HEK293T (cell line): ENCODE measurements around the gene CGB1.
"Not testable (repeated sequence)": the region's sequence is repeated elsewhere in the genome, so short reads cannot be mapped to it uniquely, and the experiment has no call there.

Experiments
- CTCF ChIA-PET: fragments of 350-600 bp; formaldehyde crosslinking; extraction: SDS; loops from one replicate; lab custom pipeline; 2021; ENCODE audit warnings: antibody characterized with exemption, inconsistent platforms; lab: Yijun Ruan, JAX
- POLR2A ChIA-PET: fragments of 350-600 bp; formaldehyde crosslinking; extraction: SDS; loops from one replicate; lab custom pipeline; 2020; ENCODE audit warnings: antibody characterized with exemption, inconsistent platforms; lab: Yijun Ruan, JAX
- DNase-seq: peaks from one replicate; pipeline ENCODE4 v3.0.0; 2012; ENCODE audit warnings: mixed read lengths; ENCODE audit errors: extremely low spot score
- ARNT ChIP-seq: fragments of 450-650 bp; IDR thresholded peaks from 2 replicates; pipeline ENCODE4 v1.6.1; 2017; ENCODE audit warnings: mild to moderate bottlenecking
- BHLHE40 ChIP-seq: fragments of 450-650 bp; IDR thresholded peaks from 2 replicates; pipeline ENCODE4 v1.6.1; 2016; ENCODE audit warnings: mild to moderate bottlenecking, moderate library complexity, borderline replicate concordance
- CTBP1 ChIP-seq: fragments of 450-650 bp; IDR thresholded peaks from 2 replicates; pipeline ENCODE4 v1.6.1; 2016; ENCODE audit warnings: borderline replicate concordance
- ELF4 ChIP-seq: fragments of 450-650 bp; IDR thresholded peaks from 2 replicates; pipeline ENCODE4 v1.6.1; 2017; ENCODE audit warnings: antibody characterized with exemption
- FOXA1 ChIP-seq: fragments of 450-650 bp; IDR thresholded peaks from 2 replicates; pipeline ENCODE4 v1.6.1; 2016; ENCODE audit warnings: mild to moderate bottlenecking
- FOXK2 ChIP-seq: fragments of 450-650 bp; IDR thresholded peaks from 2 replicates; pipeline ENCODE4 v1.6.1; 2016; ENCODE audit warnings: mild to moderate bottlenecking
- FOXM1 ChIP-seq: fragments of 450-650 bp; IDR thresholded peaks from 2 replicates; pipeline ENCODE4 v1.6.1; 2017; ENCODE audit warnings: mild to moderate bottlenecking, borderline replicate concordance
- HDGF ChIP-seq: fragments of 450-650 bp; IDR thresholded peaks from 2 replicates; pipeline ENCODE4 v1.6.1; 2017; ENCODE audit warnings: antibody characterized with exemption, borderline replicate concordance
- L3MBTL2 ChIP-seq: fragments of 450-650 bp; conservative IDR thresholded peaks from 2 replicates; pipeline ENCODE4 v1.6.1; 2016; ENCODE audit warnings: mild to moderate bottlenecking
- LEF1 ChIP-seq: fragments of 450-650 bp; IDR thresholded peaks from 2 replicates; pipeline ENCODE4 v1.6.1; 2017; ENCODE audit warnings: mild to moderate bottlenecking, borderline replicate concordance
- NFRKB ChIP-seq: fragments of 450-650 bp; IDR thresholded peaks from 2 replicates; pipeline ENCODE4 v1.6.1; 2016; ENCODE audit warnings: mild to moderate bottlenecking, moderate library complexity
- PKNOX1 ChIP-seq: fragments of 450-650 bp; IDR thresholded peaks from 2 replicates; pipeline ENCODE4 v1.6.1; 2016
- SP1 ChIP-seq: fragments of 450-650 bp; IDR thresholded peaks from 2 replicates; pipeline ENCODE4 v1.6.1; 2017
- SUZ12 ChIP-seq: fragments of 450-650 bp; IDR thresholded peaks from 2 replicates; pipeline ENCODE4 v1.6.1; 2016; ENCODE audit warnings: mild to moderate bottlenecking
- TARDBP ChIP-seq: fragments of 450-650 bp; IDR thresholded peaks from 2 replicates; pipeline ENCODE4 v1.6.1; 2016
- ZNF384 ChIP-seq: fragments of 450-650 bp; IDR thresholded peaks from 2 replicates; pipeline ENCODE4 v1.6.1; 2016

The CGB1 gene

GRCh38 chr19:49042177-49042576, 5.5 kb upstream of the CGB1 start:
- DNase-seq = no peak
- CTCF ChIA-PET = no interaction called here
- no peak for TF ChIP-seq SP1
- TF ChIP-seq TARDBP = no peak
- no peak for TF ChIP-seq HDGF
- no peak for TF ChIP-seq FOXK2
- no peak for TF ChIP-seq ELF4
- TF ChIP-seq NFRKB = no peak
- TF ChIP-seq SUZ12 = no peak
- no peak for TF ChIP-seq ARNT
- no peak for TF ChIP-seq FOXM1
- no peak for TF ChIP-seq L3MBTL2
- TF ChIP-seq LEF1 = no peak
- no peak for TF ChIP-seq CTBP1
- no peak for TF ChIP-seq FOXA1
- no peak for TF ChIP-seq PKNOX1
- TF ChIP-seq BHLHE40 = no peak
- no peak for TF ChIP-seq ZNF384
- POLR2A ChIA-PET = no interaction called here

GRCh38 chr19:49039736-49040135, 3.0 kb upstream of the CGB1 start:
- DNase-seq, POLR2A ChIA-PET: not testable (repeated sequence)
- CTCF ChIA-PET = interaction anchor here (0.6 kb wide), 1 partner anchor 639 kb away, joined by 5 read pairs; no protein-coding TSS in a partner anchor

GRCh38 chr19:49038557-49039276, 2.0 kb upstream of the CGB1 start:
- DNase-seq, POLR2A ChIA-PET: not testable (repeated sequence)
- CTCF ChIA-PET = interaction anchor here (1.1 kb wide), 1 partner anchor 18 kb away, joined by 3 read pairs; no protein-coding TSS in a partner anchor

- DNase-seq, POLR2A ChIA-PET: not testable (repeated sequence)
- CTCF ChIA-PET = interaction anchor here (1.1 kb wide), 1 partner anchor 18 kb away, joined by 3 read pairs; no protein-coding TSS in a partner anchor
Measured at GRCh38 chr19:49038111-49038510, 1.4 kb upstream of the CGB1 start.

GRCh38 chr19:49031642-49032301, 4.9 kb downstream of the CGB1 start, which contains the start of gene CGB2:
Gene CGB2 (plus strand): TSS chr19:49031890. CDS start chr19:49032096, 206 bp downstream.
- DNase-seq, POLR2A ChIA-PET: not testable (repeated sequence)
- CTCF ChIA-PET = interaction anchor here (0.6 kb wide), 1 partner anchor 162 kb away, joined by 4 read pairs; no protein-coding TSS in a partner anchor

- CTCF ChIA-PET, POLR2A ChIA-PET, DNase-seq: not testable (repeated sequence)
Measured at GRCh38 chr19:49030323-49030722, 6.4 kb downstream of the CGB1 start.

GRCh38 chr19:49029749-49030148, 6.9 kb downstream of the CGB1 start:
- DNase-seq, POLR2A ChIA-PET, CTCF ChIA-PET: not testable (repeated sequence)

- DNase-seq, CTCF ChIA-PET, POLR2A ChIA-PET: not testable (repeated sequence)
Measured at GRCh38 chr19:49028686-49029085, 8.0 kb downstream of the CGB1 start.

GRCh38 chr19:49025599-49025998, 11.1 kb downstream of the CGB1 start:
- DNase-seq, CTCF ChIA-PET, POLR2A ChIA-PET: not testable (repeated sequence)

GRCh38 chr19:49025088-49025487, 11.6 kb downstream of the CGB1 start:
- POLR2A ChIA-PET, CTCF ChIA-PET, DNase-seq: not testable (repeated sequence)

GRCh38 chr19:49024233-49024632, 12.5 kb downstream of the CGB1 start, which contains the start of gene CGB3:
Gene CGB3 (minus strand): TSS chr19:49024333. CDS start chr19:49023971, 362 bp downstream.
- POLR2A ChIA-PET, CTCF ChIA-PET, DNase-seq: not testable (repeated sequence)
